ENCODE results near the gene LILRB5. TPM values are rescaled to one million over a fixed set of nuclear protein-coding genes. Genes with fewer than 3 reads are reported as not detected.
"Not testable (repeated sequence)": the region's sequence is repeated elsewhere in the genome, so short reads cannot be mapped to it uniquely, and the experiment has no call there.

Gene LILRB5
- polyA plus RNA-seq, 2 of the 4 experiments (the other 2 are of a cell fraction), result not detected

DNA sequence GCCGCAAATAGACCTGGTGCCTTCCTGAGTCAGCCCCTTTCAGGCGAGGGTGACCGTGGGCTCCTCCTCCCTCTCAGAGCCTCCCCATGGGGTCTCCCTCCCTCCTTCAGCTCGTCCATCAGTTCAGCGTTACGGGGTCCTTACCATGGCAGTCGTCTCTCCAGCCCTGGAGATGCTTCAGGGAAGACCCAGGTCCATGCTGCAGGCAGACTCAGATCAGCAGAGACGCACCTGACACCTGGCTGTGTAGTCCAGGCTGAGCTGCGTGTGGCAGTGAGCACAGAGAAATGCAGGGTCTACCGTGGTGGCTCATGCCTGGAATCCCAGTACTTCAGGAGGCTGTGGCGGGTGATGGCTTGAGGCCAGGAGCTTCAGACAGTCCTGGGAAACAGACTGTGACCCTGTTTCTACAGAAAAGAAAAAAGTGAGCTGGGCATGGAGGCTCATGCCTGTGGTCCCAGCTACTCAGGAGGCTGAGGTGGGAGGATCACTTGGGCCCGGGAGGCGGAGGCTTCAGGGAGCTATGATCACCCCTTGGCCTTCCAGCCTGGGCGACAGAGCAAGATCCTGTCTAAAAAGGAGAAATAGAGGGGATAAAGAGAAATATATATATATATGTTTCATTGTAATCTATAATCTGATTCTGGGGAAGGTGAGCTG lies 33.7 kb downstream of the LILRB5 start:
- ATAC-seq, result peak in 1 of 2 experiments; percentile 11; a peak in 2 of 6 replicates
- H3K4me1 ChIP-seq; H3K4me3 ChIP-seq; FAIRE-seq; H3K9me3 ChIP-seq; POLR2A ChIA-PET; H3K4me2 ChIP-seq; DNase-seq (ENCODE audit: low read depth in 1 of 2, low spot score in 1 of 2); H3K27ac ChIP-seq: not testable (repeated sequence)
- 70% methylated on average over 12 of the region's 14 CpGs for WGBS (ENCODE audit: missing lambda C conversion rate)
- CTCF ChIA-PET, result interaction anchor here (1.8 kb wide), 1 partner anchor 9 kb away, joined by 8 read pairs; no protein-coding TSS in a partner anchor

DNA sequence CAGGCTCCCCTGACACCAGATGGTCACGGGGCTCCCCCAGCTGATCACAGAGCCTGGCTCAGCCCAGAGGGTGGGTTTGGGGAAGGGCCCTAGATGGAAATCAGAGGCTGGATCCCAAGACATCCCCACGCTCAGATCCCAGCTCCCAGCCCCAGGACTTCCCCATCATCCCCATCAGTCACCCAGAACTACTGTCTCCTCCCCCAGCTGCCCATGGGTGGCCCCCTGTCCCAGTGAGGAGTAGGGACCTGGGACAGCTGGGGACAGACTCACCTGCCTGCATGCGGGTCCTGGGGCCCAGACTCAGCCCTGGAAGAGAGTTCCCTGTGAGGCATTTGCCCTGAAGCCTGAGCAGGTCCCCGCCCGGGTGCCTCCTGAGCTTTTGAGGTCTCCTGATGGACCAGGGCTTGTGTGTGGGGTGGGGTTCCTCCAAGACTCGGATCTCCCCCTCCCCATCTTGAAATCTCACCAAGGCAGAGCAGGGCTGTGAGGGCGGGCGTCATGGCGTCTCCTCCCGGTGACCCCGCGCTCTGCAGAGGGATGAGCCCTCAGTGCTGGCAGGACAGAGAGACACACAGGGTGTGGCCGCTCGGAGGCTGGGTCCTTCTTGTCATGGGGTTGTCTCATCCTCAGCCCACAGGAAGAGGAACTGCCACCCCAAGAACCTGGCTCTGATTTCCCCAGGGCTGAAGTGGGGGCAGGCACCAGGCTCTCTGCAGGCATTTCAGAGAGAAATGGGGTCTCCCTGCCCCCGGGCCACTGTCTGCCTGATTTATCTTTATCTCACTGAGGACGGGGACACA lies 34.4 kb downstream of the LILRB5 start, which contains the start of gene LILRB3:
LILRB3 (minus strand) TSS at position 534 of the 803 bp plus-strand sequence; CDS start at position 503, 31 bp downstream.
- POLR2A ChIA-PET; H3K9me3 ChIP-seq; H3K27ac ChIP-seq; H3K4me3 ChIP-seq; H3K4me2 ChIP-seq; H3K4me1 ChIP-seq; FAIRE-seq; DNase-seq (ENCODE audit: low read depth in 1 of 2, low spot score in 1 of 2): not testable (repeated sequence)
- 66% methylated on average over 14 of the region's 16 CpGs for WGBS (ENCODE audit: missing lambda C conversion rate)
- peak; percentile 30 to 49; a peak in 3 of 6 replicates for ATAC-seq
- CTCF ChIA-PET, result interaction anchor here (1.8 kb wide), 1 partner anchor 9 kb away, joined by 8 read pairs; no protein-coding TSS in a partner anchor

DNA sequence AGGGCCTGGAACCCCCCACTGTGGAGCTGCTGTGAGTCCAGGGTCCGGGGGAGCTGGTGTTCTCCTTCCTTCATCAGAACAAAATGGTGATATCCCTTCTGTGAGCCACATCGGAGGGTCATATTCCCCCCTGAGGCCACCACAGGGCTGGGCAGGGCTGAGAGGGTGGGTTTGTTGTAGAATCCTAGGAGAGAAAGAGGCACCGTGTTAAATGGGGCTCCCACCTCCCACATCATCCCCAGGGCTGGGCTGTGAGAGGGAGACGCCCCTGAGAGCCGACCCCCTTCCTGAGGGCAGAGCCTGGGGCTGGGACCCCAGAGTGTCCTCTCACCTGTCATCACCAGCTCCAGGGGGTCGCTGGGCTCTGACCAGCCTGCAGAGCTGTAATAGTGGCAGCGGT lies 35.1 kb downstream of the LILRB5 start:
- H3K4me3 ChIP-seq; H3K27ac ChIP-seq; FAIRE-seq; H3K4me2 ChIP-seq; DNase-seq (ENCODE audit: low read depth in 1 of 2, low spot score in 1 of 2); H3K4me1 ChIP-seq; POLR2A ChIA-PET; H3K9me3 ChIP-seq; ATAC-seq: not testable (repeated sequence)
- CTCF ChIA-PET, result interaction anchor here (1.8 kb wide), 1 partner anchor 10 kb away, joined by 8 read pairs; no protein-coding TSS in a partner anchor
- WGBS (ENCODE audit: missing lambda C conversion rate), result 76% methylated on average over 6 of the region's 7 CpGs

DNA sequence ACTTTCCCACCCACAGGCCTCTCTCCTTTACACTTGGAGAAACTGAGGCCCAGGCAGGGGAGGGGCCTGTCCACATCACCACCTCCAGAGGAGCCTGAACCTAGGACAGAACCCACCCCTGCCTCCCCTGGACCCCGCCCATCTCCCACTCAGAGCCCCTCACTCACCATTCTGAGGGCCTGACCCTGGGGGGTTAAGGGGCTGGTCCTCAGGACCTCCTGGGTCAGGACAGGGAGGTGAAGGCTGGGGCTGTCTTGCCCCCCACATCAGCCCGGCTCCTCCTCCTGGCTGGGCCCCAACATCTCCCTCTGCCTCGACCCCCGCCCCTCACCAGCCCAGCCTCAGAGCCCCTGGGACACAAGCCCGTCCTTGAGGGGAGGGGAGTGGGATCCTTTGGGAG lies 37.4 kb downstream of the LILRB5 start:
- H3K4me2 ChIP-seq; H3K27ac ChIP-seq; H3K4me1 ChIP-seq; H3K9me3 ChIP-seq; ATAC-seq; FAIRE-seq; H3K4me3 ChIP-seq; POLR2A ChIA-PET; DNase-seq (ENCODE audit: low read depth in 1 of 2, low spot score in 1 of 2): not testable (repeated sequence)
- 69% methylated on average over 4 of the region's 5 CpGs for WGBS (ENCODE audit: missing lambda C conversion rate)
- CTCF ChIA-PET, result interaction anchor here (1.0 kb wide), 1 partner anchor 38 kb away, joined by 3 read pairs; no protein-coding TSS in a partner anchor

DNA sequence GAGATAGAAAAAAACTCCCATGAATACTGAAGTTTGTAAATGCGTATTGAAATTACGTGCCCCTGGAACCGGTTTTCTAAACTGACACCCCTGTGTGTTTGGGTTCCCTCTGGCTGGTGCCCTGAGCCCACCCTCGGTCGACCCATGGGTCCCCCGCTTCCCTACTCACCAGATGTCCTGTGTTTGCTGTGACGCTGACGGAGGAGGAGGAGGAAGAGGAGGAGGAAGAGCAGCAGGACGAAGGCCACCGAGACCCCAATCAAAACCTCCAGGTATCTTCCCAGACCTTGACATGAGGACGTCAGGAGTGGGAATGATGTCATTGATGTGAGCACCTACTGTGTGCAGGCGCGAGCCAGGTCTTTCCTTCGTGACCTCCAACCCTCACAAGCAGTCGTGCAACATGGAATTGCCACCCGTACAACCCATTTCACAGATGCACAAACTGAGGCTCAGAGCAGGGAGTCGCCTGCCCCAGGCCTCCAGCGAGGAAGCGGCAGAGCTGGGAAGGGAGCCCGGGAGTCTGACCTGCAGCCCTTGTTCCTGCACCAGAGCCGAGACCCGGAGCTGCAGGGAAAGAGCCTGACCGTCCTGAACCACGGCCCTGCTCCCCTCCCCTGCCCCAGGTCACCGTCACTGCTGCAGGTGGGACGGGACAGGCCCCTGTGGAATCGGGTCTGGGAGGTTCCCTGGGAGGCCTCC lies 38.0 kb downstream of the LILRB5 start:
- no peak overlapping the region for H3K4me3 ChIP-seq
- POLR2A ChIA-PET, result no interaction called here
- TF ChIP-seq KDM1A (IDR thresholded peaks at IDR 0.05; ENCODE audit: low read depth), result peak; percentile 75; the same call in 1 of the 2 replicates
- TF ChIP-seq FOSL2 (IDR thresholded peaks at IDR 0.05), result no peak
- TF ChIP-seq FOSL2 (CRISPR knock-in tag; IDR thresholded peaks at IDR 0.05), result no peak
- TF ChIP-seq, protein P1, sequence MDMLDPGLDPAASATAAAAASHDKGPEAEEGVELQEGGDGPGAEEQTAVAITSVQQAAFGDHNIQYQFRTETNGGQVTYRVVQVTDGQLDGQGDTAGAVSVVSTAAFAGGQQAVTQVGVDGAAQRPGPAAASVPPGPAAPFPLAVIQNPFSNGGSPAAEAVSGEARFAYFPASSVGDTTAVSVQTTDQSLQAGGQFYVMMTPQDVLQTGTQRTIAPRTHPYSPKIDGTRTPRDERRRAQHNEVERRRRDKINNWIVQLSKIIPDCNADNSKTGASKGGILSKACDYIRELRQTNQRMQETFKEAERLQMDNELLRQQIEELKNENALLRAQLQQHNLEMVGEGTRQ (IDR thresholded peaks at IDR 0.05), result no peak
- no peak overlapping the region for H3K4me2 ChIP-seq
- H3K9me3 ChIP-seq, result no peaks in the 10 kb centered on the region
- CTCF ChIA-PET, result interaction anchor here (1.0 kb wide), 1 partner anchor 38 kb away, joined by 3 read pairs; no protein-coding TSS in a partner anchor
- 85% methylated on average over 27 of the region's 27 CpGs for WGBS (ENCODE audit: missing lambda C conversion rate)
- FAIRE-seq (no peak), ATAC-seq (no peak), DNase-seq (ENCODE audit: low read depth in 1 of 2, low spot score in 1 of 2) (peak in 1 of 2 experiments; percentile 30)
- H3K27ac ChIP-seq, result no peak overlapping the region
- H3K4me1 ChIP-seq, result no peaks in the 10 kb centered on the region; the same call in 2 of the 3 replicates

DNA sequence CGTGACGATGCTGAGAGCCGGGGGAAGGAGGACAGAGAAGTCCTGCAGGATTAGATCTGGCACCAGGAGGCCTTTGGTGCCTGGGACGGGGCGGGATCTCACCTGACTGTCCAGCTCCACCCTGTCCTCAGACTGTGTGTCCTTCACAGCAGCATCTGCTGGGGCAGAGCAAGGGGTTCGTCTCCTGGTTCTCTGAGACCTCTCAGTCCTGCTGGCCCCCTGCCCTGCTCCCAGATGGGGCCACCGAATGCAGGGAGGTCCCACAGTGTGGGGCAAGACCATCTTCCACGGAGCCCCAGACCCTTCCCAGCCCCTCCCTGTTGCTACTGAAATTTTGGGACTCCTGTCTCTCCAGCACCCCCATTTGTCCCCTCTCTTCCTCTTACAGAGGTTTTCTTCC lies 38.8 kb downstream of the LILRB5 start:
- Histone ChIP-seq H3K4me3 (no peak overlapping the region), H3K27ac (no peak overlapping the region), H3K9me3 (no peaks in the 10 kb centered on the region), H3K4me1 (no peaks in the 10 kb centered on the region; the same call in 2 of the 3 replicates), H3K4me2 (no peak overlapping the region)
- FAIRE-seq (no peak), DNase-seq (ENCODE audit: low read depth in 1 of 2, low spot score in 1 of 2) (no peak), ATAC-seq (no peak)
- TF ChIP-seq HEYL (CRISPR knock-in tag; IDR thresholded peaks at IDR 0.05) (no peak), ZC3H11A (IDR thresholded peaks at IDR 0.05) (no peak), CBX2 (IDR thresholded peaks at IDR 0.05; ENCODE audit: borderline replicate concordance, low read depth) (no peak), MAFK (IDR thresholded peaks at IDR 0.05; ENCODE audit: partially characterized antibody) (no peak), BHLHE40 (IDR thresholded peaks at IDR 0.05; ENCODE audit: low read depth, low read length) (no peak), HDAC2 (IDR thresholded peaks at IDR 0.05) (no peak), TP53 (CRISPR knock-in tag; IDR thresholded peaks at IDR 0.05) (no peak), NR3C1 (IDR thresholded peaks at IDR 0.05) (no peak)
- TF ChIP-seq, protein P2, sequence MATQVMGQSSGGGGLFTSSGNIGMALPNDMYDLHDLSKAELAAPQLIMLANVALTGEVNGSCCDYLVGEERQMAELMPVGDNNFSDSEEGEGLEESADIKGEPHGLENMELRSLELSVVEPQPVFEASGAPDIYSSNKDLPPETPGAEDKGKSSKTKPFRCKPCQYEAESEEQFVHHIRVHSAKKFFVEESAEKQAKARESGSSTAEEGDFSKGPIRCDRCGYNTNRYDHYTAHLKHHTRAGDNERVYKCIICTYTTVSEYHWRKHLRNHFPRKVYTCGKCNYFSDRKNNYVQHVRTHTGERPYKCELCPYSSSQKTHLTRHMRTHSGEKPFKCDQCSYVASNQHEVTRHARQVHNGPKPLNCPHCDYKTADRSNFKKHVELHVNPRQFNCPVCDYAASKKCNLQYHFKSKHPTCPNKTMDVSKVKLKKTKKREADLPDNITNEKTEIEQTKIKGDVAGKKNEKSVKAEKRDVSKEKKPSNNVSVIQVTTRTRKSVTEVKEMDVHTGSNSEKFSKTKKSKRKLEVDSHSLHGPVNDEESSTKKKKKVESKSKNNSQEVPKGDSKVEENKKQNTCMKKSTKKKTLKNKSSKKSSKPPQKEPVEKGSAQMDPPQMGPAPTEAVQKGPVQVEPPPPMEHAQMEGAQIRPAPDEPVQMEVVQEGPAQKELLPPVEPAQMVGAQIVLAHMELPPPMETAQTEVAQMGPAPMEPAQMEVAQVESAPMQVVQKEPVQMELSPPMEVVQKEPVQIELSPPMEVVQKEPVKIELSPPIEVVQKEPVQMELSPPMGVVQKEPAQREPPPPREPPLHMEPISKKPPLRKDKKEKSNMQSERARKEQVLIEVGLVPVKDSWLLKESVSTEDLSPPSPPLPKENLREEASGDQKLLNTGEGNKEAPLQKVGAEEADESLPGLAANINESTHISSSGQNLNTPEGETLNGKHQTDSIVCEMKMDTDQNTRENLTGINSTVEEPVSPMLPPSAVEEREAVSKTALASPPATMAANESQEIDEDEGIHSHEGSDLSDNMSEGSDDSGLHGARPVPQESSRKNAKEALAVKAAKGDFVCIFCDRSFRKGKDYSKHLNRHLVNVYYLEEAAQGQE (IDR thresholded peaks at IDR 0.05), result no peak
- TF ChIP-seq, protein P3, sequence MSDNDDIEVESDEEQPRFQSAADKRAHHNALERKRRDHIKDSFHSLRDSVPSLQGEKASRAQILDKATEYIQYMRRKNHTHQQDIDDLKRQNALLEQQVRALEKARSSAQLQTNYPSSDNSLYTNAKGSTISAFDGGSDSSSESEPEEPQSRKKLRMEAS (IDR thresholded peaks at IDR 0.05), result no peak
- WGBS (ENCODE audit: missing lambda C conversion rate), result 78% methylated on average over 8 of the region's 8 CpGs
- CTCF ChIA-PET, result interaction anchor here (0.7 kb wide), 1 partner anchor 20 kb away, joined by 3 read pairs; no protein-coding TSS in a partner anchor
- POLR2A ChIA-PET, result interaction anchor here (0.6 kb wide), 1 partner anchor 31 kb away, joined by 3 read pairs; no protein-coding TSS in a partner anchor
